GM20000 (cell line): Measurements from ENCODE around the gene RNF5.
"Not testable (repeated sequence)": the region's sequence is repeated elsewhere in the genome, so short reads cannot be mapped to it uniquely, and the experiment has no call there.

ENCODE experiments used
- DNase-seq: peaks from one replicate; pipeline ENCODE4 v3.0.0; 2012; ENCODE audit warnings: low spot score
- CTCF ChIP-seq: IDR thresholded peaks from 2 replicates; pipeline ENCODE4 v1.5.1; 2012; ENCODE audit warnings: mild to moderate bottlenecking, control low read depth; ENCODE audit errors: extremely low read depth, missing control alignments

RNF5 gene

DNA sequence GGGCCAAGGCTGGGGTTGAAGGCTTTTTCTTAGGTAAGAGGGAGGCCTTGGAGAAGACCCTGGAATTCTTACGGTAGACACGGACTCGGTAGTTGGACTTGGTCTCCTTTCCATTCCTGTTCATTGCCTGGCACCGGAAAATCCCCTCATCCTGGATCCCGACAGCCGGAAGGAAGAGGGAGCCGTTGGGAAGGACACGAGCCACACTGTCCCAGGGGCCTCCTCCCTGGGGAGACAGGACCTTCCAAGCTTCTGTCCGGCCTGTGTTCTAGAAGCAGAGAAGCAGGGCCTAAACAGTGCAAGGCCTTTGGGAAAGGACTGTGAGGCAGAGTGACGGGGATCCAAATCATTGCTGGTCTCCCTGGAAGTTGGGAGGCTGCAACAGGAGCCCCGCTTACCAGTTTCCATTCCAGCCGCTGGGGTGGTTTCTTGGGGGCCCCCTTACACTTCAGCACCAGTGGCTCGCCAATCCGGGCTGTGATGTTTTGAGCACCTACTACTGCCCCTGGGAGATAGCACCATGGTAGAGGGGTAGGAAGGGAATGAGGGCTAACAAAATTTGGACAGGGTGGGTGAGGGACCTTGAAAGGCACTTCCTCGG, 5.4 kb downstream of the RNF5 start:
- no peak for DNase-seq
- no peak for TF ChIP-seq CTCF

DNA sequence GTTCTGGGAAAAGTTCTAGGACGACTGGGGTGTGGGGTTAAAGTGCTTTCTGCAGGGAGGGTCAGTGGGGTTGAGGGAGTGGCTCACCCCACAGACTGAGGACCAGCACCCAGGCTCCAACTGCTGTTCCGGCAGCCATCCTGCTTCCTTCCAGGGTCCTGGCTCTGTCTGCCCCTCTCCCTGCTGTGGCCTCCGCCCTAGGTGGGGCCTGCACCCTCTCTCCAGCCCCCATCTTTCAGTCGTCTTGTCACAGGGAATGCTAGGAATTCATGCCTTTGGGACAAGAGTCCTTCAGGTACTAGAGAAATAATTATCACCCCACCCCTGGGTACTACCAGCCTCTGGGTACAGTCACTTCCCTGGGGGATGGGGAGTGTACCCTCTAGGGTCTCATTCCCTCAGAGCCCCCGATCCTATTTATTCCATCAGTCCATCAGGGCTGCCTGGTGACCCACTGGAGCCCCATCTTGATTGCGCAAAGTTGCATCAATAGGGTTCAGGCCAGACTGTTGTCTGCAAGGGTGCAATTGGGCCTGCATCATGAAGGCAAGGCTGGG, 6.0 kb downstream of the RNF5 start, which contains the start of gene AGER:
AGER (minus strand) TSS at position 170 of the 557 bp plus-strand sequence; CDS start at position 139, 31 bp downstream.
- no peak for TF ChIP-seq CTCF
- no peak for DNase-seq

DNA sequence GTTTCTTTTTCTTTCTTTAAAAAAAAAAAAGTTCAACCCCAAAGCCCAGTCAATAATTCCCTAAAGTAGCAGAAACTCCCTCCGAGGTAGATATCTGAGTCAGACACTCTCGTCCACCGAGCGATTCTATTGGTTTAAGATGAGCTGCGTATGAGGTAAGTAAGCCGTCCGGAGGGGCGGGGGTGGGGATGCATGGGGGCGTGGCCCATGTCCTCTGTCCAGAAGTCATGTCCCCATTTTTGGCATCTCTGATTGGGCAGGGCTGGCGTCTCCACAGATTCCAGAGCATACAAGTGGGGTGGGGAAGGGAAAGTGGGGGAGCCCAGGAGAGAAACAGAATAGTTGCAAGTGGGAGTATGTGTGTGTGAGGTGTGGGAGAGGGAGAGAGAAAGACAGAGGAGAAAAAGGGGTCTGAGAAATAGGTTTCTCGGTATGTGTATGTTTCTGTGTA, 7.5 kb downstream of the RNF5 start:
- DNase-seq = not testable (repeated sequence)

DNA sequence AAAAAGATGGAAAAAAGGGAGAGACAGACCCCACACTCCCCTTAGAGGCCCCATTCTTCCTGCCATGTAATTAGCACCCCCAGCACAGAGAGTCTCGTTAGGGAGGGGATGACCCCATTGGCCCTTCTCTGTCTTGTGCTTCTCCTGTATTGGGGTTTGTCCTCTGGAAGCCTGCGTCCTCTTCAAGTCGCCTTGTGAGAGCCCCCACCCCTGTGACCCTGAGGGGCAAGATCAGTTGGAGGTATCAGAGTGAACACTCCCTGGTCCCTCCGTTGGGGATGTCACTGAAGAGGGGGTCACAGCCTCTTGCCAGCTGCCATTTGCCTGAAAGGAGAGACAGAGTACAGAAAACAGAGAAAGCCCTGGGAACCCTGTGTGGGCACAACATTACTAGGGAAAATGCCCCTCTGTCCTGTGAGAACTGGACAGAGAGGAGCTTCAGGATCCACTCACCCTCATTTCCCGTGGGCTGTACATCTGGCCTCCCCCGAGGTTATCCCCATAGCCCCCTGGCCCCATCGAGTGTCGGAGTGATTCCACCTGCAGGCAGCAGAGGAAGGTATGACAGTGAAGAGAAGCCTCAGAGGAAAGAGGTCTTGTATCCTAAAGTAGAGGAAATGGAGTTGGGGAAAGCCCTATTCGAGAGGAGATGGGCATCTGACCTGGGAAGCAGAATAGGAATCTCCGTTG, 8.1 kb downstream of the RNF5 start:
- DNase-seq = not testable (repeated sequence)

DNA sequence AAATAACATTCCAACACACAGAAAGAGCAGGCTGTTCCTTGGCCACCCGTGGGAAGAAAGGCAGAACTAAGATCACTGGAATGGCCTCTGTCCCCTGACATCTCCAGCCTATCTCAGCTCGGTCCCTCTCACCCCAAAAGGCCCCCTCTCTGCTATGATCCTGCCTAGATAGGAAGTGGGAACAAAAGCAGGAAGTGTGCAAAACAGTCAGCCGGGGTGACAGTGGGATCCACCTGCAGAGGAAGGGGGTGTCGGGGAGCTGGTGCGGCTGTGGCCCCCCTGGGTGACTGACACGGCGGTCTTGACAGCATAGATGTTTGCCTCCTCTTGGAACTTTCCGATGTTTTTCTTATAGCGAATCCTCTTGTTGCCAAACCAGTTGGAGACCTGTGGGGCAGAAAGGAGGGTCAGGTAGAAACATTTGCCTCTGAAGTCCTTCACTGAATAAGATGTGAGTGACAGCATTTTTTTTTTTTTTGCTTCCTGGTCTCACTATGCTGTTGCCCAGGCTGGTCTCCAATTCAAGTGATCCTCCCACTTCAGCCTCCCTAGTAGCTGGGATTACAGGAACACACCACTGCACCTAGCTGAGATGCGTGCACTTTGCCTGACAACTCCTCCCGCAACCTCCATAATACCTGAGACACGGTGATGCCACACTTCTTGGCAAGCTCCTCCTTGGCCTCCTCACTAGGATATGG, 9.0 kb downstream of the RNF5 start:
- no peak for DNase-seq
- no peak for TF ChIP-seq CTCF

DNA sequence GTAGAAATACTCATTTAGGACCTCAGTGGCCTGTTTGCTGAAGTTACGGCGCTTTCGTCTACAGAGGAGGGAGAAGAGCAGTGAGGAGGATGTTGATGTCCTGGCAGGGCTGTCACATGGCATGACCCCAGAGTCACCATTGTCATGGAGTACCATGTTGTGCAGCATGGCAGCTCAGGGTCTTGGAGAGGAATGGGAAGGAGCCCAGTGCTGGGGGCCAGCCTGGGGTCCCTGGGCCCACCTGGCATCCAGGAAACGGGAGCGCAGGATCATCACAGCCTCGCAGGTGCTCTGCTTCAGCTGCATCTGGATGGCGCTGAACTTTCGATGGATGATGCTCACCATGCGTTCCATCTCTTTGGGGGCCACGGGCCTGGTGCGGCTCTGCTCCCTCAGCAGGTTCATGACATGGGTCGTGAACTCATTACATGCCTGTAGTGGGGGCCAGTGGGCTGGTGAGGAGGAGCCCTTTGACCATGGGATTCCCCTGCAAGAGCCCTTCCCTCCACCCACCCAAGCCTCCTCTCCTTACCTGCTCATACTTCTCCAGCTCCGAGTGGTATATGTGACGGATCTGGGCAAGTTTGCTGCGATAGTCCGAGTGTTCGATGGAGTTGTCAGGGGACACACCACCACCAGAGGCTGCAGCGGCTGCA, 9.6 kb downstream of the RNF5 start:
- DNase-seq = not testable (repeated sequence)

DNA sequence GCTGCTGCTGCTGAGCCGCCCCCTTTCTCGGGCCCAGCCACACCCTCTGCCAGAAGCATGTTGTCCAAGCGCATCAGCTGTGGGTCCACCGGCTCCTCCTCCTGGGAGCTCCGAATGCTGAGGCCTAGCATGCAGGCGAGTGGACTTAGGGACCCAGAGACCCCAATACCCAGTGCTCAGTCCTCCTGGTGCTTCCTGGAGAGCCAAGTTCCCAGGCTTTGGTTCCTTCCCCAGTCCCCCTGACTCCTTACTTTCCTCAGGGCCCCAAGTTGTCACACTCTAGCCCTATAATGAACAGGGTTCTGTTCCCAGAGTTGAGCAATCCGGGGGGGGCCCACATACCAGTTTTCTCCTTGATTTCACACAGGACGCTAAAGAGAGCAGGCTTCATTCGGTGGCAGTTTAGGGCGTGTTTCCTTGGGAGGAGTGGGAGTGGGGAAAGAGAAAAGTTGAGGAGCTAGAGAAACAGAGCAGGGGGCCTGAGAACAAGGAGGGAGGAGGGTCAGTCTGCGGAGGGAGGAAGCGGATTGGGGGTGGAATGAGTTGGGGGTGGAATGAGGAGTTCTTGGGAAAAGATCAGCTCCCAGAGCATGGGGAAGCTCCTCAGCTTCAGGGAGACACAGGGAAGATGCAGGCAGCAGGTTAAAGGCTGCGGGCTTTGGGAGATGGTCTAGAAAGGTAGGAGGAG, 10.3 kb downstream of the RNF5 start:
- TF ChIP-seq CTCF = no peak
- no peak for DNase-seq

- TF ChIP-seq CTCF = no peak
- DNase-seq = no peak
Measured at GRCh38 chr6:32189069-32189741, 11.0 kb downstream of the RNF5 start.
